ENCODE data around the gene ERVMER34-1.

The ERVMER34-1 gene

GRCh38 chr4:52718123-52718522 is 33.1 kb downstream of the ERVMER34-1 start:
- no peak for DNase-seq

DNA sequence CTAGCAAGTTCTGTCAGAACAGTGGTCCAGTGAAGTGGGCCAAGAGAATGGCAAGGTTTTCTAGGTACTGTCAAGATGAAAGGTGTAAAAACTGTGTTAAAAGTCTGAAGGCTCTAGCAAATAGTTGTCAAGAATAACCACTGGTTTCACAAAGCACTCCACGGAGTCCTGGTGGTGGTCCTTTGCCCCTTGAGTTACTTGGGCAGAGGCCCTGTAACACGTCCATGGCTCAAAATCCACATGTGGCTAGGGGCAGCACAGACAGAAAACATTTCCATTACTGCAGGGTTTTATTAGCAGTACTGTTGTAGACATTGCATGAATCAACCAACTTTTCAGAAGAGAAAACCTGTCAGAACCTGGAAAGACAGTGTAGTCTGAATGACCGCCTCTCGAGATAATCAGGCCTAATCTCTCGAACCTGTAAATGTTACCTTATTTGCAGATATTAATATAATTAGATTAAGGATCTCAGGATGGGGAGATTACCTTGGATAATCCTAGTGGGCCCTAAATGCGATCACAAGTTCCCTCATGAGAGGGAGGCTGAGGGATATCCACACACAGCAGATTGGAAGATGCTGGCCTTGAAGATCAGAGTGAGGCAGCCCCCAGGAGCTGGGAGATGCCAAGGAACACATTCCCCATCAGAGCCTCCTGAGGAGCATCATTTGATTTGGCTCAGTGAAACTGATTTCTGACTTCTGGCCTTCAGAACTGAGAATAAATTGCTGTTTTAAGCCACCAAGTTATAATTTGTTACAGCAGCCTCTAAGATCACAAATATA is 34.7 kb downstream of the ERVMER34-1 start:
- no peak for DNase-seq

DNA sequence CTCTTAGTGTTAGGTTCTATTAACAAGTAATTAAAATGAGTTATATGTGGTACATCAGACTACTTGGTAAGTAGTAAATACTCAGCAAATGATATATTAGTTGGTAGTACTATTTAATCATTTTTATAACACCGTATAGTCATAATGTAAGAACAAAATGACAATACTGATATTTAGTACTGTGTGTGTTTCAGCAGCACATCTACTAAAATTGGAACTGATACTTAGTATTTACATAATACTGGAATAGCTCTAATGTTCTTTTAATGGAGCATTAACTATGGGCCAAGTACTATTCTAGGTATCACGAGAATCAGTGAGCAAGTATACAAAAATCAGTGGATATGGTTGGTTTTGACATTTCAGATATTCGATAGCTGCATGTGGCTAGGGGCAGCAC is 35.3 kb downstream of the ERVMER34-1 start:
- no peak for DNase-seq

- DNase-seq: no peak
Observed at GRCh38 chr4:52715255-52715897, 35.8 kb downstream of the ERVMER34-1 start.

DNA sequence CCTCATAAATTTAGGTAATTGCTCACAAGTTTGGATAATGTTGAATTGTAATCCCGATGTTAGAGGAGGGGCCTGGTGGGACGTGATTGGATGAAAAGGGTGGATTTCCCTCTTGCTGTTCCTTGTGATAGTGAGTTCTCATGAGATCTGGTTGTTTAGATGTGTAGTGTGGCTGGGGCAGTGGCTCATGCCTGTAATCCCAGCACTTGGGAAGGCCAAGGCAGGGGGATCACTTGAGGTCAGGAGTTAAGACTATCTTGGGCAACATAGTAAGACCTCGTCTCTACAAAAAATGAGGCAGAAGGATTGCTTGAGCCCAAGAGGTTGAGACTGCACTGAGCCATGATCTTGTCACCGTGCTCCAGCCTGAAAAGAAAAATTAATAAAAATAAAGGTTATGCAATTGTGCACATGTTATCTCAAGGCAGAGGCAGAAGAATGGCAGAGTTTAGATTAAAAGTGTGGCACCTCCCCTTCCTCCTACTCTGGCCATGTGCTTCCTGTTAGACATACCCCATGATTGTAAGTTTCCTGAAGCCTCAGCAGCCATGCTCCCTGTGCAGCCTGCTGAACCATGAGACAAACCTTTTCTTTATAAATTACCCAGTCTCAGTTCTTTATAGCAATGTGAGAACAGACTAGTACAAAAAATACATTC is 36.5 kb downstream of the ERVMER34-1 start:
- DNase-seq: no peak

GRCh38 chr4:52713456-52713937 is 37.7 kb downstream of the ERVMER34-1 start:
- no peak for DNase-seq

GRCh38 chr4:52712251-52713130 is 38.7 kb downstream of the ERVMER34-1 start:
- peak; percentile 99 for DNase-seq

DNA sequence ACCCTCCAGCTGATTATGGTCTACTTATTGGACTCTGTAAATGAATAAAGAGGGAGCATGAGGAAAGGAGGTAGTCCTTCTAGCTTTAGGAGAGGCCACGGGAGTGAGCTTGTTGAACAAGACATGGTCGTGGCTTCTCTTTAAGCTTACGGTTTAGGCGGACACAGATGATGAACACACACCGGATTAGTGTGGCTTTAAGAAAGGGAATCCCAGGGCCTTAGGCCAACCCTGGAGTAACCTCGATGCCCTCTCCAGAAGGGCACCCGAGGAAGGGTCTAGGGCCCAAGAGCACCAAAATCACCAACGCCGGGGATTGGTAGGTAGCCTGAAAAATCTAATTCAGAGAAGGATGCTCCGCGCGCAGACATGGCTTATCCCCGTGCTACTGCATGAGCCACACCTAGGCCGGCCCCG is 39.4 kb downstream of the ERVMER34-1 start:
- no peak for DNase-seq

DNA sequence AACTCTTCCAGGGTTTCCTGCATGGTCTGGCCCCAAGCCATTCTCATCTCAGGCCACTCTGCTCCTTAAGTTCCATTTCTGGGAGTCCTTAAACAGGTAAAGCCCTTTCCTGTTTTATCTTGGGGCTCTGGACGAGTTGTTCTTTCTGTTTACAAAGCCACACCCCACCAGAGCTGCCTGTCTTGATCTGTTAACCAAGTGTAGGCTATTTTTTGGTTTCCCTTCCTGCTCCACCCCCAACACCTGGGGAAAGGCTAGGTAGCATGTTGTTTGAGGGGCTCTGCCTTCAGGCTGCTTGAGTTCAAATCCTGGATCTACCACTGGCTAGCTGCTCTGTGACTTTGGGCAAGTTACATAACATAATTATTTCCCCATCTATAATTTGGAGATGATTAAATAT is 40.0 kb downstream of the ERVMER34-1 start:
- no peak for DNase-seq

DNA sequence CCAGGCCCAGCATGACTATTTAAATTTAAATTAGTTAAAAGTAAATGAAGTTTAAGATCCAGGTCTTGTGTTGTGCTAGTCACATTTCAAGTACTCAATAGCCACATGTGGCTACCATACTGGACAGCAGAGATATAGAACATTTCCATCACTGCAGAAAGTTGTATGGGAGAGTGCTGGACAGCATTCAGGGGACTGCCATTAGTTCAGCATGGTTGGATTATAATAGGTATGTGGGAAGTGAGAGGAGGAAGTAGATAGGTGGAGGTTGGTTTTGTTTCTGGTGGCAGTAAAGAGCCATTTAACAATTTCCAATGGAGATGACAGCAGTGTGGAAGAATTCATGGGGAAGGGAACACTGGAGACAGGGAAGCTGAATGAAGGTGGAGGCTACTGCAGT is 42.1 kb downstream of the ERVMER34-1 start:
- no peak for DNase-seq

GRCh38 chr4:52704661-52705060 is 46.6 kb downstream of the ERVMER34-1 start:
- no peak for DNase-seq

DNA sequence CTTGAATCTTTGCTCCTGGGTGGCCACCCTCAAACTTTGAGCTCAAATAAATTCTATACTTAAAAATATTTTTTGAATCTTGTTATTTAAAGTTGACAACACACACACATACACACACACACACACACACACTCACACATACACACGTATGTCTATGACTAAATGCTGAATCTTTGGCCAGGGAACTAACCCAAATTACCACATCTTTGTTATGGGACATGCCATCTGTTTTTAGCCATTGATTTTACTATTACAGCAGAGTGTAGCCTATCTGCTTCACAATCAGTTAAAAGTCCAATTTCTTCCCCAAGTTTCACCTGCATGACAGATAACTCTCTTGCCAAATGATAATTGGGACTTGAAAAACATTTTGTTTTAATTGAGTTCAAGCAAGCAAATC is 47.1 kb downstream of the ERVMER34-1 start:
- no peak for DNase-seq

- no peak for DNase-seq
Observed at GRCh38 chr4:52701207-52701606, 50.0 kb downstream of the ERVMER34-1 start.

GRCh38 chr4:52694936-52695335 is 56.3 kb downstream of the ERVMER34-1 start:
- no peak for DNase-seq

DNA sequence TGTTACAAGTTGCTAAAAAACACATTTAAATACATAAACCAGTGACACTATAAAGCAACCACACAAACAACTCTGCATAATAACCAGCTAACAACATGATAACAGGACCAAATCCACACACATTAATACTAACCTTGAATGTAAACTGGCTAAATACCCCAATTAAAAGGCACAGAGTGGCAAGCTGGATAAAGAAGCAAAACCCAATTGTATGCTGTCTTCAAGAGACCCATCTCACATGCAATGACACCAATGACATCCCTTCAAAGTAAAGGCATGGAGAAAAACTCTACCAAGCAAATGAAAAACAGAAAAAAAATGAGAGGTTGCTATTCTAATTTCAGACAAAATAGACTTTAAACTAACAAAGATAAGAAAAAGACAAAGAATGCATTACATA is 57.7 kb downstream of the ERVMER34-1 start:
- no peak for DNase-seq

Data from midbrain (tissue), 1 donor.